HG03439 (cell line): ENCODE data around the gene EVX2.

Experiments
- ATAC-seq: cut with Tn5 transposase; IDR thresholded peaks from one replicate; pipeline ENCODE4 v1.9.1; 2021; ENCODE audit warnings: mild to moderate bottlenecking, moderate library complexity; ENCODE audit not compliant: unreplicated experiment

Gene EVX2

GRCh38 chr2:176107731-176108181, 24.0 kb upstream of the EVX2 start:
- ATAC-seq, result no peak

GRCh38 chr2:176106581-176107539, 23.1 kb upstream of the EVX2 start, which contains the start of gene HOXD11:
HOXD11 (plus strand) TSS chr2:176107280; CDS start chr2:176107356, 76 bp downstream.
- ATAC-seq, result no peak

GRCh38 chr2:176105730-176106580, 22.2 kb upstream of the EVX2 start:
- no peak for ATAC-seq

GRCh38 chr2:176105078-176105729, 21.4 kb upstream of the EVX2 start:
- no peak for ATAC-seq

GRCh38 chr2:176104316-176105077, 20.7 kb upstream of the EVX2 start:
- no peak for ATAC-seq

GRCh38 chr2:176103742-176104315, 20.1 kb upstream of the EVX2 start:
- ATAC-seq, result no peak

- ATAC-seq, result no peak
These were observed 19.4 kb upstream of the EVX2 start for GRCh38 chr2:176103194-176103593.

GRCh38 chr2:176102309-176102866, 18.6 kb upstream of the EVX2 start:
- ATAC-seq, result no peak

GRCh38 chr2:176101842-176102241, 18.1 kb upstream of the EVX2 start:
- ATAC-seq, result no peak

GRCh38 chr2:176101216-176101830, 17.6 kb upstream of the EVX2 start:
- no peak for ATAC-seq

- ATAC-seq, result no peak
These were observed 16.9 kb upstream of the EVX2 start for GRCh38 chr2:176100547-176101140.

- no peak for ATAC-seq
These were observed 16.2 kb upstream of the EVX2 start, which contains the start of gene HOXD12 for GRCh38 chr2:176099728-176100546. HOXD12 (plus strand) TSS chr2:176099795; CDS start chr2:176099802, 7 bp downstream.

GRCh38 chr2:176099159-176099727, 15.5 kb upstream of the EVX2 start:
- no peak for ATAC-seq

- no peak for ATAC-seq
These were observed 14.8 kb upstream of the EVX2 start for GRCh38 chr2:176098366-176099158.

- no peak for ATAC-seq
These were observed 14.1 kb upstream of the EVX2 start for GRCh38 chr2:176097820-176098365.
